NCI-H1092 treated with DMSO at 0.1 percent for 48 hours (cell line): ENCODE data around the gene ARHGEF16.

ENCODE experiments used
- DNase-seq: peaks from one replicate; lab custom pipeline; 2025; lab: John Stamatoyannopoulos, UW

ARHGEF16 gene

DNA sequence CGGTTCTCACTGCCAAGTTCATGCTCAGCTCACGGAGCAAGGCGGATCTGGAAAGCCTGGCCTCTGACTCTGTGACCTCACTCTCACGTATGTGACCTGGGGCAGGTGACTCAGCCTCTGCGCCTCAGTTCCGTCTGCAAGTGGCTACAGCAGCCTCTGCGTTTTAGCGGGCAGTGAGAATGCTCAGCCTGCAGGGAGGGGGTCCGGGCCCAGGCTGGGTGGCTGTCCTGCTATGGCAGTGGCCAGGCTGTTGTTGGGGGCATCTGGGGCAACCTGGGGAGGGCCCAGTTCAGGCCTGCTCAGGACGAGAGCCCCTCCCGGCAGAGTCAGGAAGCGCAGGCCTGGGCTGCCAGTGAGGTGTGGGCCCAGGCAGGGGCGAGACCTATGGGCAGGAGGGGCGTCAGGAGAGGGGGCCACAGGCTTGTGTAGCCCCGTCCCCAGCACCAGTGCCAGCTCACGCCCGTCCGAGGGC, 27.9 kb downstream of the ARHGEF16 start:
- DNase-seq, result no peak

GRCh38 chr1:3483380-3483779, 28.9 kb downstream of the ARHGEF16 start:
- DNase-seq, result no peak

- peak; percentile 1 for DNase-seq
These were observed 29.5 kb downstream of the ARHGEF16 start for GRCh38 chr1:3483801-3484444.

DNA sequence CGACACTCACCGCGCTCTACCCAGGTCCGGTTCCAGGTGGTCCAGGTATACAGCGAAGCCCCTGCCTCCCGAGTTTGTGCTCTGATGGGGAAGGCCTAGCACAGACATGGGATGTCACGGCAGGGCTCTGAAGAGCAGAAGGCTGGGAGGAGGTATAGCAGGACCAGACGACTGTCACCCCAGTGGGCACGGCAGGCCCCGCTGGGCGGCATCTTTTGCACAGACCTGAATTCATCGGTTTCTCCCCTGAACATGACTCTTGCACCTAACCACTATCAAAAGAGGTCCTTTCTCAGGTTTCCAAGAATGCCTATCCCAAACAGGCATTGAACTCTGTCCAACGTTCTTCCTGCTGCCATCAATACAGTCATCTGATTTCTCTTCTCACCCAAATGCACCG, 30.6 kb downstream of the ARHGEF16 start:
- DNase-seq, result no peak

GRCh38 chr1:3488432-3488831, 34.0 kb downstream of the ARHGEF16 start:
- DNase-seq, result no peak

DNA sequence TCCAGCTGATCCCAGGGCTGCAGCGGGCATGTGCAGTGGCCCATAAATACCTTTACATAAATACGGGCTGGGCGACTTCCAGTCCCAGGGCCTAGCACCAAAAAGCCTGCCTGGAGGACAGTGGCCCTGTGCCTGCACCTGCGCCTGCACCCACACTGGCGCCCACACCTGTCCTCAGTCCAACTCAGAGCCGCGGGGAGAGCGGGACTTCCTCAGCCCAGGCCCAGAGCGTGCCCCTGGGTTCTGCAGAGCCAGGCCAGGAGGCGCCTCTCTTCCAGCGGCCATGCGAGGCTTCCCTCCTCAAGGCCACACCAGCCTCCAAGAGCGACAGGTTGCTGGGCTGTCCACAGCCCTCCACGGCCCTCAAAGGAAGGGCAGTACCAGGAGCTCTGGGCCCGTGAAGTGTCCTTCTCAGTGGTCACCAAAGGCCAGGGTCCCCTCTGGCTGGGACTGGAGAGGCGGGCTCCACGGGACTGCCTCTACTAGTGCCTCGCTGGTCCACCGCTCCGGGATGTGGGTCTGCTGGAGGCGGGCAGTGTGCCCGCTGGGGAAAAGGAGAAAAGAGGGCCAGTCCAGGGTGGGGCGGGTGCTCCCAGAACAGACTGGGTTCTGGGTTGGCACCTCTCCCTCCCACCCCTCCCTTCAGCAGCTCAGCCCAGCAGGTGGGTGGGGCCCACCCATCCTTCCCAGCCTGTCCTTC, 35.7 kb downstream of the ARHGEF16 start:
- no peak for DNase-seq

DNA sequence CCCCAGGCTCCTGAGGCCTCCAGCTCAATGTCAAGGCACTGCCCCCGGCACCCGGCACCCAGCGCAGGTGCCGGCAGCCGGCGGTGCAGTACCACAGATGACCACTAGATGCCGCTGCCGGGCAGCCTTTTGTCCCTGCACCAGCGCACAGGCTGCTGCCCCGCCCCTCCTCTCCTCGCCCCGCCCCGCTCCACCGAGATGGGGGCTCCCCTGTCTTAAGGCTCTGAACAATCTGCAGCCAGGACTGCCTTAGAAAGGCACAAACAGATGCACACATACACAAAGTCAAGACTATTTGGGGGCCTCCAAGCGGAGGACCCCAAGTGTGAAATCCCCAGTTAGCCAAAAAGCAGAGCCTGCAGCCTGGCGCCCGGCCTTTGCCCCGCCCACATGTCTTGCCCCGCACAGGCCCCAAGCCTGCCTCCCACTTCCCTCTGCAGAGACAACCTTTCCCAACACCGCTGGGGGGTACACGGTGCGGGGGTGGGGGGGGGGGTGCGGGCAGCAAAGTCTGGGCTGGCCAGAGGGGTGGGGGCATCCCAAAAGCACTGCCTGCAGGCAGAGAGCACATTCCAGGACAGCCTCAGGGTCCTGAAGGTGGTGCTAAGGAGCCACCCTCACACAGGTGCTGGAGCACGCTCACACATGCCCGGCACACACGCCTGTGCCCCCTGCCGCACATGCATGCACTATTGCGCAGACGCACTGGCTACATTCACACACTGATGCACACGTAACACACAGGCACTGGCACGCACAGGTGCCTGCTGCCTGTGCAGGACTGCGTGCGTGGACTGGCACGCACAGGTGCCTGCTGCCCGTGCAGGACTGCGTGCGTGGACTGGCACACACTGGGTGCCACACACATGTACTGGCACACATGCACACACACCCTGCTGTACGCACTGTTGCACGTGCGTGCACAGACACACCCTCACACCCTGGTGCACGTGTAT, 37.1 kb downstream of the ARHGEF16 start:
- peak; percentile 21 for DNase-seq

DNA sequence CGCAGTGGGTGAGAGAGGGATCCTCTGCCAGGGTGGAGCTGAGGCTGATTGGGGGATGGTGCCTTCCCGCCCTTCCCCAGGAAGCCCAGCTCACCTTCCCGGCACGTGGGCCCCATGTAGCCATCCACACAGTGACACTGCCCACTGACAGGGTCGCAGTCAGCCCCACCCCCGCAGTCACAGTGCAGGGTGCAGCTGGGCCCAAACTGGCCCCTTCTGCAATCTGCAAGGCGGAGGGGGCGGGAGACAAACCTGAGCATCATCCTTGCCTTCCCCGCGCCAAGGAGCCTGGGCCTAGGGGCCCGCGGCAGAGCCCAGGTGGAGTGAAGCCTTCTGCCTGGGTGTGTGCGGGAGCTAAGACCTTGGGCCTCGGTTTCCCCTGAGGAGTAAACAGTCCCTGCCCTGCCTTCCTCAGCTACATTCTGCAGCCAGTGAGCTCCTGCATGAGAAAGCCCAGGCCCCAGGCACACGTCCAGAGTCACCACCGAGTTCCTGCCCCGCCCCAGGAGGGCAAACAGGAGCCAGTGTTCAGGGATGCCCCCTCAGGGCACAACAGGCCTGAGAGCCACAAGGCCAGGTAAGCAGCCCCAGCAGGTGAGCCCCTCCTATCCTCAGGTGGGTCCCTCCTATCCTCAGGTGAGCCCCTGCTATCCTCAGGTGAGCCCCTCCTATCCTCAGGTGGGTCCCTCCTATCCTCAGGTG, 38.2 kb downstream of the ARHGEF16 start:
- no peak for DNase-seq

- peak; percentile 19 for DNase-seq
These were observed 40.1 kb downstream of the ARHGEF16 start for GRCh38 chr1:3494321-3495308.

DNA sequence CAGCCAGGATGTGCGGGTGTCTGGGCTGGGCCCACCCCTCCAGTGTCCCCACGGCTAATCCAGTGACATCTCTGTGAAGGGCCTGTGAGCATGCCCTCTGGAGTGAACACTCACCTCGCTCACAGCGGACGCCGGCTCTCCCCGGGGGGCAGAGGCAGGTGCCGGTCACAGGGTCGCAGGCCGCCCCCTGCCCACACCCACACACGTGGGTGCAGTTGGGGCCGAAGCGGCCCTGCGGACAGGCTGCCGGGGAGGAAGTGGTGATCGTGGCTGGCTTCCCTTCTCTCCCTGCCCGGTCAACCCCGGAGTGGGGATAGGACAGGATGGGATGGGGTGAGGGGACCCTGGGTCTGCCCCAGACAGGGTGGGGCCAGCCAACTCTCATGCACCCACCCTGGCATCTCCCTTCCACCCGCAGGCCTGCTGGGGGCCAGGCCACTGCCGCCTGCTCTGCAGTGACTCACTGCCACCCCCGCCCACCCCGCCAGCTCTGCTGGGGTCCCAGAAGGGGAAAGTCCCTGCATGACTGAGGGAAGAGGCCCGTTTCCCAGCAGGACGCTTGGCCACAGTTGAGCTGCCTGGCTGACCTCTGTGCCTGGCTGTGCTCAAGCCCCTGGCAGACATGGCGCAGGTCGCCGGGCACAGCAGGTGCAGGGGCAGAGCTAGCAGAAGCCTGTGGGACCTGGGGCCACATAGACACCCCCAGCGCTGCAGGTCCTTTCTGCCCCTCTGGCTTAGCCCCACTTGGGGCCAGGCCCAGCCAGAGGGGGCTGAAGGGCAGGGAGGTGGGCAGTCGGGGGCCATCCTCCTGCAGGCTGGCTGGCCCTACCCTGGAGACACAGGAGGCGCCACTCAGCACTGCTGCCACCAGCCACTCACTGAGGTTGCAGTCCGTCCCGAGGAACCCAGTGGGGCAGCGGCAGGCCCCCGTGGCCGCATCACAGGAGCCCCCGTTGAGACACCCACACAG, 41.6 kb downstream of the ARHGEF16 start:
- no peak for DNase-seq

- DNase-seq, result no peak
These were observed 42.5 kb downstream of the ARHGEF16 start for GRCh38 chr1:3496916-3497315.

DNA sequence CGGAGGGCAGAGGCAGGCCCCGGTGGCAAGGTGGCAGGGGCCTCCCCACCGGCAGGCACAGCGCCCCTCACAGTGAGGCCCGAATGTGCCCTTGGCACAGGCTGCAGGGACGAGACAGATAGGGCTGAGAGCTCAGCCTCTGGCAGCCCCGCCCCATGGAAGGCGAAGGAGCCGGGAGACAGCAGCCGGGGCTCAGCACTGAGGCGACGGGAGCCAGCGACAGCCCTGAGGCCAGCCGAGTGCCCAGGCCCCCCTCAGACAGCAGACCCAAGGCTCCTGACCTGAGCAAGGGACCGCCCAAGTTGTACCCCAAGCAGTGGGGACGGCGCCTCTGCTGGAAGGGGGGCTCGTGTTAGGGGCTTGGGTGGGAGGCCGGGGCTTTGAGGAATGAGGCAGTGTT, 43.1 kb downstream of the ARHGEF16 start:
- DNase-seq, result no peak

DNA sequence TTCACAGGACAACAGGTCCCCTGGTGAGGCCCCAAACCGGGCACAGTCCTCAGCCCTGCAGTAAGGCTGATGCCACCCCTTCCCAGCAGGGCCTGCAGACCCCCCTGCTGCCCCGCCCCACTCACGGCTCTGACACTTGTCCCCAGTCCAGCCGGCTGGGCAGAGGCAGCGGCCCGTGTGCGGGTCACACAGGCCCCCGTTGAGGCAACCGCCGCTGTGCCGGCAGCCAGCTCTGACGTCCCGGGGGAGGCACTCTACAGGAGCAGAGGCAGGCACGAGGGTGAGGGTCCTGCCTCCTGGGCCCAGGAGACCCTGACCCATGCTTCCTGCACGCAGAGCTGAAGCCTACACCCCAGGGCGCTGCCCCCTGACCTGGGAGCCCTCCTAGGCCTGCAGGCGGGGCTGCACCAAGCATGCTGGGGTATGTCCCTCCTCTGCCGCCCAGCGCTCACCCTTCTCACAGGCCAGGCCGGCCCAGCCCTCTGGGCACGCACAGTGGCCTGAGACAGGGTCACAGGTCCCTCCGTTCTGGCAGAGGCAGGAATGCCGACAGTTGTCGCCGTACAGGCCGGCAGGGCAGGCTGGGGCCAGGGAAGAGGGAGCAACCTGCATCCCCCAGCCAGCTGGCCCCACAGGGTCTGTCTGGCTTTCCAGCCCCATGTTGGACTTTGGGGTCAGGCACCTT, 43.9 kb downstream of the ARHGEF16 start:
- DNase-seq, result no peak

DNA sequence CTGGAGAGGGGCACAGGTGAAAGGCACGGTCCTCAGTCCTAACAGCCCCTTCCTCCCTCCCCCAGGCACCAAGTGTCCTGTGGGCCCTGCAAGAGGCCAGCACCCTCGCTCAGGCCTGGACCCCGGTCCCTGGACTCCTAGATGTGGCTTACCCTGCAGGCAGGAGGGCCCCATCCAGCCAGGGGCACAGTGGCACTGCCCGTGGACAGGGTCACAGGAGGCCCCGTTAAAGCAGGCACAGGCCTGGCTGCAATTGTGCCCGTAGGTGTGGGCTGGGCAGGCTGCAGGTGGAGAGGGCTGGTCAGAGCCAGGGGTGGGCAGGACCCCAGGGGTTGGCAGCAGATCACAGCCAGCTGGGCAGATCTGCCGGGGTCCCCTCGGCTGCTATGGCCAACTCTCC, 44.5 kb downstream of the ARHGEF16 start:
- no peak for DNase-seq

DNA sequence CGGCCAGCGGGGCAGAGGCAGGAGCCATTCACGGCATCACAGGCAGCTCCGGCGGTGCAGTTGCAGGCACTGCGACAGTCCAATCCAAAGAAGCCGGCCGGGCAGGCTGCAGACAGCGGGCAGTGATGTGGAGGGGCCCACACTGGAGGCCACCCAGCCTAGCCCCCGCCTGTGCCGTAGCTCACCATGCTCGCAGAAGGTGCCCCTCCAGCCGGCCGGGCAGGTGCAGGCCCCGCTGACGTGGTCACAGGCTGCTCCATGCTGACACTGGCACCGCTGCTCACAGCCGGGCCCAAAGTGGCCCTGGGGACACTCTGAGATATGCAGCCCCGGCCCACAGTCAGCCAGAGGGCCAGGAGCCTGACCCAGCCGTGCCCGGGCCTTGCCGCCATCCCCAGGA, 45.1 kb downstream of the ARHGEF16 start:
- DNase-seq, result no peak

GRCh38 chr1:3500265-3500835, 45.9 kb downstream of the ARHGEF16 start:
- no peak for DNase-seq

GRCh38 chr1:3501437-3501836, 47.0 kb downstream of the ARHGEF16 start:
- DNase-seq, result no peak

DNA sequence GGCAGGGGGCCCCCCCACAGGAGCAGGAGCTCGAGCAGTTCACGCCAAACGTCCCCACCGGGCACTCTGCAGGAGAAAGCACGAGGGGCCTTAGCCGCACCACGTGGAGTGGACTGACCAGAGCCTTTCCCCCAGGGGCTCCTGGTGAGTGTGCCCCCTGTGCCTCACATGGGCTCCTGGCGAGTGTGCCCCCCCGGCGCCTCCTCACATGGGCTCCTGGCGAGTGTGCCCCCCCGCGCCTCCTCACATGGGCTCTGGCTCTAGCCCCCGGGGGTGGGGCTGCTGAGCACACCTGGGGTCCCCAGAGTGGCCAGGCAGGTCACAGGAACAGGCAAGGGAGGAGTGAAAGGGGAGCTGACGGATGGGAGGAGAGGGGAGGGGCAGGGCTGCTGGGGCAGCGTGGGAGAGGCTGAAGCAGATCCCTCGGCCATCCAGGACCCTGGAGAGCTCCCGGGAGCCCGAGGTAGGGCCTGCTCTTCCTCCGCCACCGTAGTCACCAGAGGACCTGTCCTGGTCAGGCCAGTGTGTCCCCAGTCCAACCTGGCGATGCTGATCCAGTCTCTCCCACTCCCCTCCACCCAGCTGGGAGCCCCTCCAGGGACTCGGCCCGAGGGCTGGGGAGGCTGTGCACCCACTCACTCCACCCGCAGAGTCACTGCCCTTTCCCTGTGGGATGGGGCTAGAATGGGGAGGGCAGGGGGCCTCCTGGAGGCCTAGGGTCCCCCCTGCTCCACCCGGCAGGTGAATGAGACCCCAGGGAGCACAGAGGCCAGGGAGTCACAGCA, 47.6 kb downstream of the ARHGEF16 start:
- no peak for DNase-seq
